ENCODE results near the gene LRIT3. TPM values are rescaled to one million over a fixed set of nuclear protein-coding genes. Genes with fewer than 3 reads are reported as not detected.
A peak's percentile ranks its signal among the peaks of the same experiment; 100 is the strongest.

LRIT3 gene
- total RNA-seq, result not detected
- long read RNA-seq, result 0 reads

DNA sequence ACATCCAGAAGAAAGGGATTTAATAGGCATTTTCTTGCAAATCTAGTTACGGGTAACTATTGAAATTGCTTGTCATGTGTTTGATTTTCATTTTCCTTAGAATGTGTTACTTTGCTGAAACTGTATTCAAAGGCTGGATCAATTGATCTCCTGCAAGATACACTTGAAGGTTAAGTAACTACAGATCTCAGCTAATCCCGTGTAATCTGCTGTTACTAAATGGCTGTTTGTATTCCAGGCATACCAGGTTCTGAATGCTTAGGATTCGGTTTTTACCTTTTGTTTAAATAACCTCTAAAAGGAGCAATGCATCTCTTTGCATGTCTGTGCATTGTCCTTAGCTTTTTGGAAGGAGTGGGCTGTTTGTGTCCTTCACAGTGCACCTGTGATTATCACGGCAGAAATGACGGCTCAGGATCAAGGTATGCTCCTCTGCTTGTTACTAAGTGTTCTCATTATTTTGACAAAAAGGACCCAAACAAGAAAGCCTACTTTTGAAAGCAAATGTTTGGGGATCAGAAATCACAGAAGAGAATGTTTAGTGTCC, at the start of gene LRIT3:
TSS of gene LRIT3 (plus strand) at position 212 of the 547 bp plus-strand sequence. CDS start at position 307, 95 bp downstream.
- DNase-seq, result no peak
- Histone ChIP-seq H3K9me3 (replicated peaks) (no peaks in the 10 kb centered on the region), H3K27me3 (ENCODE audit: low read depth) (no peaks in the 10 kb centered on the region), H3K4me3 (no peak within 1 kb of the TSS), H3K27ac (replicated peaks) (no peak within 1 kb of the TSS), H3K36me3 (no peaks in the 10 kb centered on the region), H3K4me1 (no peaks in the 10 kb centered on the region)
- intact Hi-C loops (cut with micrococcal nuclease), result no loop called here
- TF ChIP-seq CTCF (IDR thresholded peaks at IDR 0.05; ENCODE audit: borderline replicate concordance), result no peak

DNA sequence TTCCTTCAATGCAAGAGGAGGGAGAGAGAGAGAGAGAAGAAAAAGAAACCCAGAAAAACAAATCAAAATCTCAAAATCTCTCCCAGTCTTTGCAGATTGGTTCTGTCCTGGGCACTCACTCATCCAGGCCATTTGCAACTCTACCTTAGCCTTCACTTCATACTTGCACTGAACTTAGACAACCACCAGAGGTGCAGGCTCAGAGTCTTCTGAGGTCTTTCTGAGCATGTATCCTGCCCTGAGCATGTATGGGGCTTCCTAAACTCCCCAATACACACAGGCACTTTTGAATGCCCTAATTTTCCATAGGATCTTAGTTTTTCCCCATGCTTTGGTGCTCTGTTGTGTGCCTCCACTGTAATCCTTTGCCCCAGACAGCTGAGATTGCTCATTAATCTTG, 49.0 kb upstream of the LRIT3 start:
- intact Hi-C loops (cut with micrococcal nuclease), result no loop called here
- H3K27ac ChIP-seq (replicated peaks), result no peak overlapping the region
- peaks cover 5% of the 10 kb centered on the region for H3K4me1 ChIP-seq
- no peaks in the 10 kb centered on the region for H3K27me3 ChIP-seq (ENCODE audit: low read depth)
- no peaks in the 10 kb centered on the region for H3K36me3 ChIP-seq
- H3K9me3 ChIP-seq (replicated peaks), result peaks cover 41% of the 10 kb centered on the region
- DNase-seq, result no peak
- TF ChIP-seq CTCF (IDR thresholded peaks at IDR 0.05; ENCODE audit: borderline replicate concordance), result no peak
- no peak overlapping the region for H3K4me3 ChIP-seq

- intact Hi-C loops (cut with micrococcal nuclease), result no loop called here
- peak overlapping the region; percentile 75 for H3K27ac ChIP-seq (replicated peaks)
- H3K4me3 ChIP-seq, result peak overlapping the region; percentile 61
- H3K27me3 ChIP-seq (ENCODE audit: low read depth), result no peaks in the 10 kb centered on the region
- peaks cover 18% of the 10 kb centered on the region for H3K9me3 ChIP-seq (replicated peaks)
- H3K4me1 ChIP-seq, result peaks cover 5% of the 10 kb centered on the region
- no peak for DNase-seq
- H3K36me3 ChIP-seq, result no peaks in the 10 kb centered on the region
- no peak for TF ChIP-seq CTCF (IDR thresholded peaks at IDR 0.05; ENCODE audit: borderline replicate concordance)
Measured at GRCh38 chr4:109801099-109801789, 46.7 kb upstream of the LRIT3 start.

- intact Hi-C loops (cut with micrococcal nuclease), result no loop called here
- no peak for DNase-seq
- Histone ChIP-seq H3K27me3 (ENCODE audit: low read depth) (no peaks in the 10 kb centered on the region), H3K4me3 (peak within 1 kb of the TSS; percentile 61), H3K36me3 (no peaks in the 10 kb centered on the region), H3K9me3 (replicated peaks) (peaks cover 12% of the 10 kb centered on the region), H3K4me1 (peaks cover 5% of the 10 kb centered on the region), H3K27ac (replicated peaks) (peak within 1 kb of the TSS; percentile 75)
- TF ChIP-seq CTCF (IDR thresholded peaks at IDR 0.05; ENCODE audit: borderline replicate concordance), result no peak
Measured at GRCh38 chr4:109801895-109802319, 46.0 kb upstream of the LRIT3 start, which contains the start of gene CFI. TSS of gene CFI (minus strand) at chr4:109801999. CDS start at chr4:109801971, 28 bp downstream.

DNA sequence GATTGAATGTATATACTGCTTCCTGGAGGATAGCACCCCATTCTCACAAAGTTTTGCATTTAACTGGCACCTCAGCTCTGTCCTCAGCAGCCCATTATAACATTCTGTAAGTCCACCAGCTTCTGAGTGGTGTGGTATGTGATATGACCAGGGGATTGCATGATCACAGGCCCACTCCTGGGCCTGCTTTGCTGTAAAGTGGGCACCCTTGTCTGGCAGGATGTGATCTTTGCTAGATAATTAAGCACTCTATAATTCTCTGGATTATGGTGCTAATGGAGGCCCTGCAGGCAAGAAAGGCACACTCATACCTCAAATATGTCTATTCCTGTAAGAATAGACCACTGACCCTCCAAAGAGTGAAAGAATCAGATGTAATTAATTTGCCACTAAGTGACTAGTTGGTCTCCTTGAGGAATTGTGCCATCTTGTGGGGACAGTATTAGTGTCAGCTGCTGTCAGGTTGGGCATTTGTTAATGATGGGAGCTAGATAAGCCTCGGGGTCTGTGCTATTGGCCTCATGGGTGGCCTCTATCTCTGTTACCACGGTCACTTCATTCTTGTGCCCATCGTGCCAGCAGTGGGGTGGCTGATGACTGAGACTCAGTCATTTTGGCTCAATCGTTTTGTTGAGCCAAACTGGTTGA, 43.9 kb upstream of the LRIT3 start:
- H3K4me1 ChIP-seq, result peaks cover 5% of the 10 kb centered on the region
- no peak overlapping the region for H3K27ac ChIP-seq (replicated peaks)
- TF ChIP-seq CTCF (IDR thresholded peaks at IDR 0.05; ENCODE audit: borderline replicate concordance), result peak; percentile 56
- H3K27me3 ChIP-seq (ENCODE audit: low read depth), result no peaks in the 10 kb centered on the region
- no peak overlapping the region for H3K4me3 ChIP-seq
- H3K9me3 ChIP-seq (replicated peaks), result no peaks in the 10 kb centered on the region
- no peak for DNase-seq
- intact Hi-C loops (cut with micrococcal nuclease), result no loop called here
- no peaks in the 10 kb centered on the region for H3K36me3 ChIP-seq

Measured in left ventricle myocardium inferior (tissue), 1 donor.